ENCODE measurements around the gene PLIN3.
"Not testable (repeated sequence)": the region's sequence is repeated elsewhere in the genome, so short reads cannot be mapped to it uniquely, and the experiment has no call there.

PLIN3 gene

GRCh38 chr19:4844348-4845179 lies 22.9 kb downstream of the PLIN3 start:
- no peak for DNase-seq

GRCh38 chr19:4843647-4843965 lies 23.9 kb downstream of the PLIN3 start:
- DNase-seq, result no peak

- no peak for DNase-seq
Observed at GRCh38 chr19:4839192-4839591, 28.3 kb downstream of the PLIN3 start.

- DNase-seq, result no peak
Observed at GRCh38 chr19:4832776-4833175, 34.7 kb downstream of the PLIN3 start.

GRCh38 chr19:4831979-4832340 lies 35.5 kb downstream of the PLIN3 start:
- DNase-seq, result not testable (repeated sequence)

- no peak for DNase-seq
Observed at GRCh38 chr19:4831304-4831978, 36.0 kb downstream of the PLIN3 start, which contains the start of gene TICAM1. TICAM1 (minus strand) TSS chr19:4831712; CDS start chr19:4818377, 13,335 bp downstream.

- DNase-seq, result no peak
Observed at GRCh38 chr19:4830768-4831265, 36.6 kb downstream of the PLIN3 start.

GRCh38 chr19:4830332-4830731 lies 37.1 kb downstream of the PLIN3 start:
- DNase-seq, result no peak

GRCh38 chr19:4829001-4829712 lies 38.3 kb downstream of the PLIN3 start:
- no peak for DNase-seq

GRCh38 chr19:4823577-4823976 lies 43.9 kb downstream of the PLIN3 start:
- DNase-seq, result no peak

- not testable (repeated sequence) for DNase-seq
Observed at GRCh38 chr19:4822354-4822753, 45.1 kb downstream of the PLIN3 start.

- DNase-seq, result no peak
Observed at GRCh38 chr19:4821265-4821664, 46.2 kb downstream of the PLIN3 start.

- no peak for DNase-seq
Observed at GRCh38 chr19:4817467-4818277, 49.8 kb downstream of the PLIN3 start.

- DNase-seq, result no peak
Observed at GRCh38 chr19:4816950-4817278, 50.6 kb downstream of the PLIN3 start.

GRCh38 chr19:4816202-4816949 lies 51.1 kb downstream of the PLIN3 start:
- no peak for DNase-seq

GRCh38 chr19:4815426-4816201 lies 51.9 kb downstream of the PLIN3 start:
- DNase-seq, result peak; percentile 93

- no peak for DNase-seq
Observed at GRCh38 chr19:4814625-4815425, 52.6 kb downstream of the PLIN3 start.

- peak; percentile 13 for DNase-seq
Observed at GRCh38 chr19:4811328-4812131, 55.9 kb downstream of the PLIN3 start.

- DNase-seq, result no peak
Observed at GRCh38 chr19:4807188-4807587, 60.3 kb downstream of the PLIN3 start.

GRCh38 chr19:4806384-4806783 lies 61.1 kb downstream of the PLIN3 start:
- DNase-seq, result no peak
